Hepatocyte (in vitro differentiated cells): ENCODE results near the gene SORCS2.

Experiments
- EZH2phosphoT487 ChIP-seq: fragments of 200-600 bp; sonication (generic); IDR thresholded peaks from one replicate; pipeline ENCODE4 v1.6.1; 2018; ENCODE audit warnings: antibody characterized with exemption, mild to moderate bottlenecking, low read depth, moderate library complexity; ENCODE audit not compliant: unreplicated experiment, severe bottlenecking
- TF ChIP-seq, protein P1 (sequence below): fragments of 200-600 bp; sonication (generic); IDR thresholded peaks from 2 replicates; pipeline ENCODE4 v1.5.1; 2016; ENCODE audit warnings: antibody characterized with exemption, mild to moderate bottlenecking; ENCODE audit not compliant: poor library complexity

DNA sequence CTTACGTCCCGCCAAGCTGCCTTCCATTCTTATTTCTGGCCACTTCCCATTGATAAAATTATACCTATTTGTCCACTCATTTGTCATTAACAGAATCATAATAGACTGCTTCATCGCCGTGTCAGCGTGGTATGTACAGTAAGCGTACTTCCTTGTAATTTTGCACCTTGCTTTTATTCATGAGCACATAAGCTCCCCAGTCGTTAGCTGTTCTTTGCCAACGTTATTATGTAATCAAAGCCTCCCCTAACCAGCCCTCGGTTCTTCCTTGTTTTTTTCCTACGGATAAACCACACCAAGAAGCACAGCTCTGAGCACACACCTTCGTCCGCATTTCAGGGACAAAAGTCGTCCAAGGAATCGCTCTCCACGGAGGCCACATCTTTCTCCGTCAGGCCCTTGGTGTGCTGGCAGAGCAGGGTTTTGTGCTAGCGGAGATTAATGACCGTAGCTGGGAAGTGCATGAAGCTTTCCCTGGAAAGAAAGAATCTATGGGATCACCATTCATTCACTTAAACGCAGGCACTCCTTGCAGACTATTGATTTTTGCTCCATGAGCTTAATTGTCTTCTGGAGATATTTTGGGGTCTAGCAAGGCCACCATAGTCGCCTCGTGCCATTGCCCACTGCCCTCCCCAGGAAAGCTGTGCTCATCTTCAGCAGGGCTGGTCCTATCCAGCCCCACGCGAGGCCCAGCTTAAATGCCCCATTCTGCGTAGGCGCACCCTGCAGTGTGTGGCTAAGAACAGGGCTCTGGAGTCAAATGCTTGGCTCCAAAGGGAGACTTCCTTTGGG is 443.3 kb downstream of the SORCS2 start:
- TF ChIP-seq, protein P1, sequence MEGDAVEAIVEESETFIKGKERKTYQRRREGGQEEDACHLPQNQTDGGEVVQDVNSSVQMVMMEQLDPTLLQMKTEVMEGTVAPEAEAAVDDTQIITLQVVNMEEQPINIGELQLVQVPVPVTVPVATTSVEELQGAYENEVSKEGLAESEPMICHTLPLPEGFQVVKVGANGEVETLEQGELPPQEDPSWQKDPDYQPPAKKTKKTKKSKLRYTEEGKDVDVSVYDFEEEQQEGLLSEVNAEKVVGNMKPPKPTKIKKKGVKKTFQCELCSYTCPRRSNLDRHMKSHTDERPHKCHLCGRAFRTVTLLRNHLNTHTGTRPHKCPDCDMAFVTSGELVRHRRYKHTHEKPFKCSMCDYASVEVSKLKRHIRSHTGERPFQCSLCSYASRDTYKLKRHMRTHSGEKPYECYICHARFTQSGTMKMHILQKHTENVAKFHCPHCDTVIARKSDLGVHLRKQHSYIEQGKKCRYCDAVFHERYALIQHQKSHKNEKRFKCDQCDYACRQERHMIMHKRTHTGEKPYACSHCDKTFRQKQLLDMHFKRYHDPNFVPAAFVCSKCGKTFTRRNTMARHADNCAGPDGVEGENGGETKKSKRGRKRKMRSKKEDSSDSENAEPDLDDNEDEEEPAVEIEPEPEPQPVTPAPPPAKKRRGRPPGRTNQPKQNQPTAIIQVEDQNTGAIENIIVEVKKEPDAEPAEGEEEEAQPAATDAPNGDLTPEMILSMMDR, result no peak
- no peak for TF ChIP-seq EZH2phosphoT487
